Fibroblast of lung (primary cell): ENCODE measurements around the gene KLRK1. TPM values are rescaled to one million over a fixed set of nuclear protein-coding genes. Genes with fewer than 3 reads are reported as not detected.
"Not testable (repeated sequence)": the region's sequence is repeated elsewhere in the genome, so short reads cannot be mapped to it uniquely, and the experiment has no call there.

Experiments
- DNase-seq, 2 donors: peaks; one replicate each; pipeline versions ENCODE4 v3.0.0 to v3.0.0-alpha.2; 2010; ENCODE audit warnings: low read depth in 2 of 2
- H2AFZ ChIP-seq: 2 replicates; pipeline ENCODE4 v1.5.1; 2012; ENCODE audit warnings: low read length, control low read depth, inconsistent platforms
- H3K27ac ChIP-seq: 2 replicates; pipeline ENCODE4 v1.5.1; 2011; ENCODE audit warnings: low read length, control low read depth; ENCODE audit not compliant: insufficient read depth
- H3K27me3 ChIP-seq: 2 replicates; pipeline ENCODE4 v1.5.1; 2011; ENCODE audit warnings: mild to moderate bottlenecking, low read length; ENCODE audit not compliant: control insufficient read depth, insufficient read depth
- H3K36me3 ChIP-seq: 2 replicates; pipeline ENCODE4 v1.5.1; 2011; ENCODE audit warnings: low read length; ENCODE audit not compliant: control insufficient read depth, insufficient read depth
- H3K4me1 ChIP-seq: 2 replicates; pipeline ENCODE4 v1.5.1; 2011; ENCODE audit warnings: low read length; ENCODE audit not compliant: control insufficient read depth, insufficient read depth; ENCODE audit errors: extremely low read depth
- H3K4me2 ChIP-seq: 2 replicates; pipeline ENCODE4 v1.5.1; 2011; ENCODE audit warnings: low read length, control low read depth; ENCODE audit not compliant: insufficient read depth; ENCODE audit errors: extremely low read depth
- H3K4me3 ChIP-seq, 4 experiments: fragments of 200-600 bp in 1 of 4; sonication (generic) in 1 of 4; replicated peaks in 1 of 4; 2 replicates each; pipeline ENCODE4 v1.5.1; 2011 to 2016; ENCODE audit warnings: low read length in 4 of 4, low read depth in 3 of 4, mild to moderate bottlenecking in 3 of 4, control low read depth in 2 of 4, inconsistent platforms in 1 of 4, mixed read lengths in 1 of 4; ENCODE audit not compliant: insufficient read depth in 1 of 4; ENCODE audit errors: control extremely low read depth in 1 of 4
- H3K79me2 ChIP-seq: 2 replicates; pipeline ENCODE4 v1.5.1; 2012; ENCODE audit warnings: mild to moderate bottlenecking, low read length, inconsistent platforms; ENCODE audit not compliant: control insufficient read depth, insufficient read depth
- H3K9ac ChIP-seq: 2 replicates; pipeline ENCODE4 v1.5.1; 2011; ENCODE audit warnings: mild to moderate bottlenecking, low read length, control low read depth; ENCODE audit not compliant: insufficient read depth
- H3K9me3 ChIP-seq: 2 replicates; pipeline ENCODE4 v1.5.1; 2012; ENCODE audit warnings: low read depth, low read length; ENCODE audit not compliant: control insufficient read depth, insufficient read depth
- H4K20me1 ChIP-seq: 2 replicates; pipeline ENCODE4 v1.5.1; 2011; ENCODE audit warnings: low read length; ENCODE audit not compliant: control insufficient read depth, insufficient read depth; ENCODE audit errors: extremely low read depth
- EZH2 ChIP-seq: IDR thresholded peaks from 2 replicates; pipeline ENCODE4 v1.5.1; 2012; ENCODE audit warnings: low read length, control low read depth, mild to moderate bottlenecking; ENCODE audit errors: missing control alignments
- polyA plus RNA-seq, 2 donors: library from polyadenylated mRNA; depleted of rRNA in 1 of 2; stranded (reverse) in 1 of 2; unstranded in 1 of 2; fragments of >200 nt; gene quantifications; 2 replicates each; pipeline ENCODE4 v1.2.1, GENCODE V29; 2011 to 2012; ENCODE audit warnings: missing spikeins in 1 of 2
- total RNA-seq: library from RNA; depleted of rRNA; stranded (reverse); fragments of >200 nt; gene quantifications from 2 replicates; pipeline ENCODE4 v1.2.1, GENCODE V29; 2014
- TF ChIP-seq, protein P1 (sequence below), 2 donors: IDR thresholded peaks in 1 of 2; conservative IDR thresholded peaks in 1 of 2; 1 replicate in 1 of 2; 2 replicates in 1 of 2; pipeline ENCODE4 v1.5.1; 2011 to 2012; ENCODE audit warnings: low read length in 2 of 2, control low read depth in 1 of 2, inconsistent platforms in 1 of 2, low read depth in 1 of 2, mild to moderate bottlenecking in 1 of 2

Gene KLRK1
- total and polyA plus RNA-seq, 2 donors (not counting 1 experiment from before 2014, with no cell fraction given): not detected

DNA sequence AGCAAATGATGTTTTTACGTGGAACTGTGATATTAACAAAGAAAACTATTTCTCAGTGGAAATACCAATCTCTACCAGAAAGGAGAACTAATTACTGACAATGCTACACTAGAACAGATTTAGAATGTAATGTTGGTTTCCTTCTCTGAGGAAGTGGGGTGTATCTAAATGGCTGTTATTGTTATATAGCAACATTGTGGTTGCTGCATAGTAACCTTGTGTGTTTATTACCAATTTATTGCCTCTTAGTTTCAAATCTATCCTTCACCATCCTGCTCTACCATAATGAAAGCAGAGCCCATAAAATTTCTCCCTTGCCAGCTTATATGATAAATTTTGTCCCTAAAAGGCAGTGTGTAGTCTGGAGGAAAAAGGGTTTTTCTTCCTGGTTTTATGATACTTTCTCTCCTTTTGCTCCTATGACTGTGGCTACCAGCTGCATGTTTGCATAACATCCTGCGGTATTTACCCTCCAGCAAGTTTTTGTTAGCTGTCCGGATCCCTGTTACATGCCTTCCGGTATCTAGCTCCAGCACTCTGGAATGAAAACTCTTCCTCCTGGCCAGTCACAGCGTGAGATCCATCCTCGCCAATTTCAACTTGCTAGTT, 5.7 kb upstream of the KLRK1 start:
- no peak overlapping the region for H3K9ac ChIP-seq
- no peak overlapping the region for H3K4me3 ChIP-seq

GRCh38 chr12:10394531-10395152, 4.8 kb upstream of the KLRK1 start:
- H3K27ac ChIP-seq: not testable (repeated sequence)

More for the DNA sequence above, 5.7 kb upstream of the KLRK1 start:
- H3K27ac ChIP-seq: no peak overlapping the region
- no peaks in the 10 kb centered on the region for H3K4me1 ChIP-seq
- no peaks in the 10 kb centered on the region for H3K36me3 ChIP-seq
- no peak overlapping the region for H2AFZ ChIP-seq
- peak overlapping the region; percentile 59 for H3K4me2 ChIP-seq
- DNase-seq: peak; percentile 58 to 74
- TF ChIP-seq EZH2: no peak
- TF ChIP-seq, protein P1, sequence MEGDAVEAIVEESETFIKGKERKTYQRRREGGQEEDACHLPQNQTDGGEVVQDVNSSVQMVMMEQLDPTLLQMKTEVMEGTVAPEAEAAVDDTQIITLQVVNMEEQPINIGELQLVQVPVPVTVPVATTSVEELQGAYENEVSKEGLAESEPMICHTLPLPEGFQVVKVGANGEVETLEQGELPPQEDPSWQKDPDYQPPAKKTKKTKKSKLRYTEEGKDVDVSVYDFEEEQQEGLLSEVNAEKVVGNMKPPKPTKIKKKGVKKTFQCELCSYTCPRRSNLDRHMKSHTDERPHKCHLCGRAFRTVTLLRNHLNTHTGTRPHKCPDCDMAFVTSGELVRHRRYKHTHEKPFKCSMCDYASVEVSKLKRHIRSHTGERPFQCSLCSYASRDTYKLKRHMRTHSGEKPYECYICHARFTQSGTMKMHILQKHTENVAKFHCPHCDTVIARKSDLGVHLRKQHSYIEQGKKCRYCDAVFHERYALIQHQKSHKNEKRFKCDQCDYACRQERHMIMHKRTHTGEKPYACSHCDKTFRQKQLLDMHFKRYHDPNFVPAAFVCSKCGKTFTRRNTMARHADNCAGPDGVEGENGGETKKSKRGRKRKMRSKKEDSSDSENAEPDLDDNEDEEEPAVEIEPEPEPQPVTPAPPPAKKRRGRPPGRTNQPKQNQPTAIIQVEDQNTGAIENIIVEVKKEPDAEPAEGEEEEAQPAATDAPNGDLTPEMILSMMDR (conservative IDR thresholded peaks at IDR 0.05 in 1 of 2, IDR thresholded peaks at IDR 0.05 in 1 of 2; ENCODE audit: low read depth in 1 of 2, low read length in 2 of 2): no peak
- H4K20me1 ChIP-seq: no peaks in the 10 kb centered on the region
- no peaks in the 10 kb centered on the region for H3K27me3 ChIP-seq
- no peaks in the 10 kb centered on the region for H3K79me2 ChIP-seq
- H3K9me3 ChIP-seq: no peaks in the 10 kb centered on the region

GRCh38 chr12:10393291-10393690, 3.5 kb upstream of the KLRK1 start:
- Histone ChIP-seq H2AFZ (no peak overlapping the region), H3K4me2 (no peak overlapping the region), H3K4me3 (no peak overlapping the region), H3K36me3 (no peaks in the 10 kb centered on the region), H3K27me3 (no peaks in the 10 kb centered on the region), H4K20me1 (no peaks in the 10 kb centered on the region), H3K4me1 (no peaks in the 10 kb centered on the region), H3K27ac (no peak overlapping the region), H3K9me3 (no peaks in the 10 kb centered on the region), H3K79me2 (no peaks in the 10 kb centered on the region), H3K9ac (no peak overlapping the region)
- TF ChIP-seq EZH2: no peak
- TF ChIP-seq, protein P1 (conservative IDR thresholded peaks at IDR 0.05 in 1 of 2, IDR thresholded peaks at IDR 0.05 in 1 of 2; ENCODE audit: low read depth in 1 of 2, low read length in 2 of 2): no peak
- DNase-seq: no peak

More at GRCh38 chr12:10394531-10395152, 4.8 kb upstream of the KLRK1 start:
- DNase-seq, H3K27me3 ChIP-seq, H3K9ac ChIP-seq, H3K36me3 ChIP-seq, H3K4me3 ChIP-seq, H3K9me3 ChIP-seq, H3K79me2 ChIP-seq, H3K4me1 ChIP-seq, H4K20me1 ChIP-seq, H3K4me2 ChIP-seq, H2AFZ ChIP-seq: not testable (repeated sequence)
